Common myeloid progenitor, CD34-positive (primary cell): ENCODE measurements around the gene HMCN1.

Experiments used
- CTCF ChIA-PET: fragments of 350-600 bp; sonication (Branson Sonifier 250); formaldehyde crosslinking; loops from one replicate; lab custom pipeline; 2021; ENCODE audit warnings: antibody characterized with exemption; lab: Charles Lee
- POLR2A ChIA-PET: fragments of 350-600 bp; sonication (Branson Sonifier 250); formaldehyde crosslinking; loops from one replicate; lab custom pipeline; 2021; ENCODE audit warnings: antibody characterized with exemption; lab: Charles Lee
- DNase-seq, 3 donors: peaks; one replicate each; pipeline versions ENCODE4 v3.0.0 to v3.0.0-alpha.2; 2013
- H3K27ac ChIP-seq, 2 experiments: 1 replicate in 1 of 2; 2 replicates in 1 of 2; pipeline ENCODE4 v1.7.0; 2013; ENCODE audit warnings: inconsistent platforms in 2 of 2, low read length in 2 of 2, mild to moderate bottlenecking in 2 of 2, low read depth in 1 of 2, moderate library complexity in 1 of 2; ENCODE audit not compliant: severe bottlenecking in 2 of 2, insufficient read depth in 1 of 2, poor library complexity in 1 of 2
- H3K27me3 ChIP-seq, 5 experiments: replicated peaks in 2 of 5; 1 replicate in 3 of 5; 2 replicates in 2 of 5; pipeline versions ENCODE4 v1.6.1 to v1.7.0; 2013; ENCODE audit warnings: low read length in 4 of 5, mild to moderate bottlenecking in 2 of 5, moderate library complexity in 2 of 5, inconsistent platforms in 1 of 5; ENCODE audit not compliant: insufficient read depth in 5 of 5, control insufficient read depth in 4 of 5
- H3K36me3 ChIP-seq, 4 experiments: 1 replicate in 2 of 4; 2 replicates in 2 of 4; pipeline versions ENCODE4 v1.6.1 to v1.7.0; 2013; ENCODE audit warnings: low read length in 3 of 4, control low read depth in 1 of 4, mild to moderate bottlenecking in 1 of 4; ENCODE audit not compliant: control insufficient read depth in 4 of 4, insufficient read depth in 4 of 4
- H3K4me1 ChIP-seq, 4 experiments: 1 replicate in 3 of 4; 2 replicates in 1 of 4; pipeline versions ENCODE4 v1.6.1 to v1.7.1; 2013; ENCODE audit warnings: low read length in 3 of 4, mild to moderate bottlenecking in 3 of 4, control low read depth in 1 of 4, inconsistent platforms in 1 of 4, moderate library complexity in 1 of 4; ENCODE audit not compliant: control insufficient read depth in 4 of 4, insufficient read depth in 4 of 4; ENCODE audit errors: control extremely low read depth in 1 of 4
- H3K4me3 ChIP-seq, 7 experiments: 1 replicate in 4 of 7; 2 replicates in 3 of 7; pipeline versions ENCODE4 v1.5.1 to v1.7.0; 2013; ENCODE audit warnings: mild to moderate bottlenecking in 7 of 7, low read length in 6 of 7, moderate library complexity in 6 of 7, inconsistent platforms in 2 of 7, low read depth in 2 of 7, control low read depth in 1 of 7; ENCODE audit not compliant: insufficient read depth in 4 of 7, control insufficient read depth in 1 of 7; ENCODE audit errors: extremely low read depth in 1 of 7
- H3K9me3 ChIP-seq, 5 experiments: 1 replicate in 4 of 5; 2 replicates in 1 of 5; pipeline versions ENCODE4 v1.6.1 to v1.7.1; 2013; ENCODE audit warnings: low read length in 4 of 5, mild to moderate bottlenecking in 2 of 5, inconsistent platforms in 1 of 5, low read depth in 1 of 5, moderate library complexity in 1 of 5; ENCODE audit not compliant: control insufficient read depth in 4 of 5, insufficient read depth in 2 of 5; ENCODE audit errors: control extremely low read depth in 1 of 5
- WGBS: methylation state at CpG from one replicate; pipeline ENCODE4 v1.1.5; 2013; ENCODE audit not compliant: insufficient coverage; 5-methylcytosine and 5-hydroxymethylcytosine counted together

The HMCN1 gene

GRCh38 chr1:185974367-185975170 lies 240.4 kb downstream of the HMCN1 start:
- 100% methylated on average over 3 of the region's 3 CpGs for WGBS

GRCh38 chr1:185980891-185981290 lies 246.7 kb downstream of the HMCN1 start:
- no peaks in the 10 kb centered on the region for H3K4me1 ChIP-seq
- no peak overlapping the region for H3K4me3 ChIP-seq
- no peak for DNase-seq
- H3K9me3 ChIP-seq, result no peaks in the 10 kb centered on the region
- no peak overlapping the region for H3K27ac ChIP-seq
- WGBS, result 100% methylated on average over 1 of the region's 1 CpG
- POLR2A ChIA-PET, result no interaction called here
- CTCF ChIA-PET, result no interaction called here
- H3K36me3 ChIP-seq, result no peaks in the 10 kb centered on the region
- no peaks in the 10 kb centered on the region for H3K27me3 ChIP-seq

More at GRCh38 chr1:185974367-185975170, 240.4 kb downstream of the HMCN1 start:
- Histone ChIP-seq H3K4me1 (no peaks in the 10 kb centered on the region), H3K9me3 (no peaks in the 10 kb centered on the region), H3K27ac (no peak overlapping the region), H3K4me3 (no peak overlapping the region), H3K36me3 (no peaks in the 10 kb centered on the region), H3K27me3 (no peaks in the 10 kb centered on the region)
- CTCF ChIA-PET, result no interaction called here
- DNase-seq, result no peak
- POLR2A ChIA-PET, result no interaction called here

GRCh38 chr1:185984113-185984836 lies 250.1 kb downstream of the HMCN1 start:
- H3K27ac ChIP-seq, result no peak overlapping the region
- H3K9me3 ChIP-seq, result no peaks in the 10 kb centered on the region
- ChIA-PET POLR2A (no interaction called here), CTCF (no interaction called here)
- H3K36me3 ChIP-seq, result no peaks in the 10 kb centered on the region
- no CpG with 5 or more reads among the region's 4 CpGs for WGBS
- DNase-seq, result no peak
- no peaks in the 10 kb centered on the region for H3K27me3 ChIP-seq
- H3K4me1 ChIP-seq, result peaks cover 0 to 7% (median 2%) of the 10 kb centered on the region in 4 experiments
- H3K4me3 ChIP-seq, result no peak overlapping the region

GRCh38 chr1:185987611-185988321 lies 253.6 kb downstream of the HMCN1 start:
- ChIA-PET CTCF (interaction anchor here (0.6 kb wide), 1 partner anchor 281 kb away, joined by 3 read pairs; no protein-coding TSS in a partner anchor), POLR2A (no interaction called here)
- Histone ChIP-seq H3K4me1 (peaks cover 0 to 7% (median 2%) of the 10 kb centered on the region in 4 experiments), H3K9me3 (no peaks in the 10 kb centered on the region), H3K4me3 (peak overlapping the region in 2 of 7 experiments; percentile 6 to 13), H3K27ac (no peak overlapping the region), H3K36me3 (no peaks in the 10 kb centered on the region), H3K27me3 (no peaks in the 10 kb centered on the region)
- 42% methylated on average over 6 of the region's 7 CpGs for WGBS
- DNase-seq, result peak in 2 of 3 donors; percentile 3 to 10

GRCh38 chr1:185990565-185990964 lies 256.4 kb downstream of the HMCN1 start:
- no peaks in the 10 kb centered on the region for H3K9me3 ChIP-seq
- no peak overlapping the region for H3K27ac ChIP-seq
- no peaks in the 10 kb centered on the region for H3K27me3 ChIP-seq
- no peaks in the 10 kb centered on the region for H3K36me3 ChIP-seq
- H3K4me1 ChIP-seq, result peaks cover 0 to 7% (median 2%) of the 10 kb centered on the region in 4 experiments
- no peak for DNase-seq
- CTCF ChIA-PET, result interaction anchor here (1.5 kb wide), 1 partner anchor 18 kb away, joined by 4 read pairs; no protein-coding TSS in a partner anchor
- H3K4me3 ChIP-seq, result no peak overlapping the region
- POLR2A ChIA-PET, result no interaction called here

GRCh38 chr1:185991266-185991665 lies 257.1 kb downstream of the HMCN1 start:
- Histone ChIP-seq H3K9me3 (no peaks in the 10 kb centered on the region), H3K27me3 (no peaks in the 10 kb centered on the region), H3K4me3 (no peak overlapping the region), H3K27ac (no peak overlapping the region), H3K4me1 (peaks cover 0 to 7% (median 2%) of the 10 kb centered on the region in 4 experiments), H3K36me3 (no peaks in the 10 kb centered on the region)
- POLR2A ChIA-PET, result no interaction called here
- WGBS, result no CpG with 5 or more reads among the region's 2 CpGs
- DNase-seq, result no peak
- CTCF ChIA-PET, result no interaction called here
